Measurements from ENCODE around the gene ABL2.
"Not testable (repeated sequence)": the region's sequence is repeated elsewhere in the genome, so short reads cannot be mapped to it uniquely, and the experiment has no call there.

The ABL2 gene

DNA sequence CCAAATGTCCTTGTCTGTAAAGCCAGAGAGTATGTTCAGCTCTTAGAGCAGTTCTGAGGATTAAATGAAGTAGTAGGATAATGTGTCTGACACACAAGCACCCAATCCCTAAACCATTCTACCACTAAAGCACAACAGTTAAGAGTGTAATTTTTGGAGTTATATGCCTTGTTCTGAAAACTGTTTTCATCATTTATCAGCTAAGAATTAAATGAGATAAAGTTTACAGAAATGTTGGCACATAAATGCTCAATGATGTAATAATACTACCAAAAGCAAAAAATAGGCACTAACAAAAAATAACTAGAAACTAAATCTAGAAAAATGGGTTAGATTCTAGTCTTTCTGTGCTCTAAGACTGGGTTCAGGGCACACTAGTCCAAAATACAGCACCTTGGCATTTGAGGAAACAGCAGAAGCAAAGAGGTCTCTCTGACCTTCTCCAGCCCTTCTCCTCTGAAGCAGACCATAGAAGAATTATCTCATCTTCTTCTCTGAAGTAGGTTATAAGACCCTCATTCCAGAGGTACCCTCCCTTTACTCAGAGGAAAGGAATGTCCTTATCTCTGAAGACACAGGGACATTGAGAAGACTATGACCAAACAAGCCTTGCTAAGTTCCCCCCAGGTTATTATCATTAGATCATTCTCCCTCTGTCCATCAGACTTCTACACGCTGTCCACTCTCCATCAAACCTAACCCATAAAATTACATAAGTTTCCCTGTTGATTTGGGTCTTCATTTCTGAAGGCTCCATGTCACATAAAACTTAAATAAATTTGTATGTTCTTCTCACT is 20.6 kb downstream of the ABL2 start:
- no peak for ATAC-seq

GRCh38 chr1:179206812-179207211 is 22.7 kb downstream of the ABL2 start:
- ATAC-seq, result no peak

- peak; percentile 53 to 68 for ATAC-seq
These were observed 24.2 kb downstream of the ABL2 start for GRCh38 chr1:179205284-179205683.

DNA sequence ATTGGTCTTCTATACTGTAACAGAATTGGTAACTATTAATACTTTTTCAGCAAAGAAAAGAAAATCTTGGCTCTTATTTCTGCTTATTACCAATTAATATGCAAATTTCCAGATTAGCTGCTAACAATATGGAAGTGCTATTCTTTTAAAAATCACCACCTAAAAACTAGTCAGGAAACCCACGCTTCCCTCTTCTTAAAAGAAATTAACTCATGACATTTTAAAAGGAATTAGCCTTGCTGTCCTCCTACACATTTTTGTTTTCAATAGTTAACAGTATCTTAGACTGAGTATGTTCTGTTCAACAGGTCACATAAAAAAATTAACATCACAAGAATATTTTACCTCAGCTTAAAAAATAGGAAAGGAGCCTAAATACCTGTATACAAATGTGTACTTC is 27.3 kb downstream of the ABL2 start:
- ATAC-seq, result no peak

DNA sequence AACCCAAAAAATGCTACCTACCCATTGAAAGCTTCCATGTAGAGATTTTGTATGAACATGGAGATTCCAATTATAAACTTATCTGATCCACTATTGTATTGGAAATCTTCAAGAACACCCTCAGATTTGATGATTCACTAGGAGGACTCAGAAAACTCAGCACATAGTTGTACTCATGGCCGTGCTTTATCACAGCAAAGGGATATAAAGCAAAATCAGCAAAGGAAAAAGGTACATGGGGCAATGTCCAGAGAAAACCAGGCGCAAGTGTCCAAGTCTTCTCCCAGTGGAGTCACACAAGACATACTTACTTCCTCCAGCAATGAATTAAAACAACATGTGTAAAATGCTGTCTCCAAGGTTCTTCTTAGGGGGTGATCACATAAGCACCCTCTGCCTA is 28.9 kb downstream of the ABL2 start:
- no peak for ATAC-seq

GRCh38 chr1:179197690-179198297 is 31.7 kb downstream of the ABL2 start:
- no peak for ATAC-seq

GRCh38 chr1:179195857-179196256 is 33.6 kb downstream of the ABL2 start:
- not testable (repeated sequence) for ATAC-seq

GRCh38 chr1:179195376-179195775 is 34.1 kb downstream of the ABL2 start:
- no peak for ATAC-seq

GRCh38 chr1:179194068-179194537 is 35.4 kb downstream of the ABL2 start:
- no peak for ATAC-seq

DNA sequence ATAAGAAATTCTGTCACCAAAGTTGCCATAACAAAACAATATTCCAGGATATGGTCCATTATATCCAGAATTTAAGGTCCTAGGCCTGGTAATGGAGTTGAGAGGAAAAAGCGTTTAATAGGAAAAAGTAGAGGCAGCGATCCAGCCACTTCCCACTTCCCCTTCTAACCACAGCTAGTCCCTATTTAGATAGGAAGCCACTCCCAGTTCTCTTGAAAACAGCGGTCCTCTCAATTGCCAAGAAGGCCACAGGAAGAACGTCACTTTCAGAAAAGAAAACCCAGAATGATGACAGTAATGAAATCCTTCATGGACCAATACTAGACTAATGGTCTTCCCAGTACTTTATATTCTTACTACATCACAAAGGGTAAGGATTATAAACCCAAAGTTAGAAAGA is 38.6 kb downstream of the ABL2 start:
- no peak for ATAC-seq

DNA sequence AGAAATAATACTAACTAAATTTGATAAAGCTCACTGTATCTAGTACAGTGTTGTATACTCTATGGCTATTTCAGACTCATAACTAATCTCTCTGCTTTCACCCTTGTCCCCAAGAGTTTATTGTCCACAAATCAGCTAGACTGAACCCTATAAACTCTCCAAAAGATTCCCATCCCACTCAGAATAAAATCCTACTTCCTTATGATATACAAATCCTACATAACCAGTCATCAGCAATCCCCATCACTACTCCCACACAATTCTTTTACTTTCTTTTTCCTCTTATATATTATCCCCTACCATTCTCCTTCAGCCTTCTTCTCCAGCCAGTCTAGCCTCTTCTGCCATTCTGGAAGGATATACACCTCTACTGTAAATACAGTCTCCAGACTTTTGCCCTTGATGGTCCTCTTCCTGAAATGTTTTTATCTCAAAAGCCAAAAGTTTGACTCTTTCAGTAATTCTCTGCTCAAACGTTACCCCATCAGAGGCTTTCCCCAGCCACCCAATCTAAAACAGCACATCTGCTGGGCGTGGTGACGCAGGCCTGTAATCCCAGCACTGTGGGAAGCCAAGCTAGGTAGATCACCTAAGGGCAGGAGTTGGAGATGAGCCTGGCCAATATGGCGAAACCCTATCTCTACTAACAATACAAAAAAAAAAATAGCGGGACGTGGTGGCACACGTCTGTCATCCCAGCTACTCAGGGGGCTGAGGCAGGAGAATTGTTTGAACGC is 41.6 kb downstream of the ABL2 start:
- no peak for ATAC-seq

DNA sequence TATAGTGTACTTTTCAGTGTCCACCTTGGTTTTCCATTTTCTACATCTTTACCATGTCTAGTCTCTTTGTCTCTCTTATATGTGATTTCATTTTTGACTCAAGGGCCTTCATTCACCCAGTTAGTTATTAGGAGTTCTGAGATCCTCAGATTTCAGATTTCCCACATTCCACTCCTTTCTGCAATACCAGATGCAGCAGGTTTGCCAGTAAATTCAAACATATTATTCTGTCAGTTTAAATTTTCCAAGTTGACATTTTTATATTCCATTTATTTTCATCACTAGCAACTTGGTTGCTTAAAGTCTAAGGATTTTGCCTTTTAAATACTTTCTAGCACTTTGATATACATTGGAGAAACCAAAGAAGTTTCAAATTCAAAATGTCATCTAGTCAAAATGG is 42.4 kb downstream of the ABL2 start:
- no peak for ATAC-seq

DNA sequence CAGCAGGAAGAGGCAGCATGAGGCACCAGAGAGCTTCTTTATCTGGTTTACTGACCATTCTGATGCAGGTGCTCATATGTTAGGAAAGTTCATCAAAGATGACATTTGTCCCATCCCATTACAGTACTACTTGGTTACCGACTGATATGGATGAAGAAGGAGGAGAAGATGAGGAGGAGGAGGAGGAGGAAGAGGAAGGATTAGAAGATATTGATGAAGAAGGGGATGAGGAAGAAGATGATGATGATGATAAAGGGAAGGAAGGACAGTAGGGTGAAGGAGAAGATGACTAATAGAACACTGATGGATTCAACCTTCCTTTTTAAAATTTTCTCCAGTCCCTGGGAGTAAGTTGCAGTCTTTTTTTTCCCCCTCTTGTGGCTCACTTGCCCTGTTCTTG is 45.1 kb downstream of the ABL2 start:
- no peak for ATAC-seq

DNA sequence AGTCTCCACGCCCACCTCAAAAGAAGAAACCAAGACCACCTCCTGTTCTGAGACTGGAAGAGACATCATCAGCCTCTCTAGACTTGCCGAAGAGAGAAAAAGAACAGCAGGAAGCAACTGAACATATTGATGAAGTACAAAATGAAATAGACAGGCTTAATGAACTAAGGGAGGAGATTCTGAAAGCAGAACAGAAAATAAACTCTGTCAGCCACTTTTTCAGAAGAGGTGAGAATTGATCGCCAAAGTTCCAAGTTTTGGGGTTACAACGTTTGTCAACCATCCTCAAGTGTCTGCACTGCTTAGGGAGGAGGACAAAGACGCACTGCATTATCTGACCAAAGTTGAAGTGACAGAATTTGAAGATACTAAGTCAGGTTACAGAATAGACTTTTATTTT is 45.6 kb downstream of the ABL2 start:
- no peak for ATAC-seq

- no peak for ATAC-seq
These were observed 50.5 kb downstream of the ABL2 start for GRCh38 chr1:179178950-179179349.

- no peak for ATAC-seq
These were observed 51.3 kb downstream of the ABL2 start for GRCh38 chr1:179178183-179178582.

DNA sequence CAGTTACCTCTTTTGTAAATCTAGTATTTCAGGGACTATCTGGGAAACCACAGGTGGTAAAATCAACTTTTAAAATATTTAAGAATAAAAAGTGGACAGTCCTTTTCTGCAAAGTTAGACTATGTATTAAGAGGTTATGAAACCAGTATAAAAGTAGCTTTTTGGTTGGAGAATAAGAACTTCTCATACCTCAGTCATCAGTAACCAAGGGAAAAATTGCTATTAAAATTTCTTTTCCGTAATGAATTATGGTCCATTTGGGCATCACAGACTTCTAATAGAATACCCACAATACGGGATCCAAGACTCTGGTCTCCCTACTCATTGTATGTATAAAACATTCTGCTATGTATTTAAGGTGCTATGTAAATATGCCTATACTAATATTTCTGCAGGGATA is 51.9 kb downstream of the ABL2 start:
- ATAC-seq, result no peak

DNA sequence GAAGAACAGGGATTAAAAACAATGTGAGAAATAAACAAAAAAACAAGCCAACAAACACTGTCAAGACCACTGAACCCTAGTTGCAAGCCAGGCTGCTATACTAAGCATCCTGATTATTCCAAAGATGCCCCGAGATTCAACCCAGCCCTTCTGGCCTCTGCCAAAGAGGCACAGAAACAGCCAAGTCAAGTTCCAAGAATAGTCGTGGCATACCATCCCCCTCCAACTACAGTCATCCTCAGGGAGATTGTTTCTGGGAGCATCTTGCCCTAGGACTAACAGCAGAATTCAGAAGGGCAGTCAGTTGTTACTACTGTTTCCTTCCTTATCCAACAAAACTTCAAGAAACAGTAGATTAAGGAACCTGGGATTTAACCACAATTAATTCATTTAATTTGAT is 52.3 kb downstream of the ABL2 start:
- no peak for ATAC-seq

- no peak for ATAC-seq
These were observed 54.3 kb downstream of the ABL2 start for GRCh38 chr1:179175011-179175841.

- ATAC-seq, result not testable (repeated sequence)
These were observed 59.1 kb downstream of the ABL2 start for GRCh38 chr1:179170468-179170770.

DNA sequence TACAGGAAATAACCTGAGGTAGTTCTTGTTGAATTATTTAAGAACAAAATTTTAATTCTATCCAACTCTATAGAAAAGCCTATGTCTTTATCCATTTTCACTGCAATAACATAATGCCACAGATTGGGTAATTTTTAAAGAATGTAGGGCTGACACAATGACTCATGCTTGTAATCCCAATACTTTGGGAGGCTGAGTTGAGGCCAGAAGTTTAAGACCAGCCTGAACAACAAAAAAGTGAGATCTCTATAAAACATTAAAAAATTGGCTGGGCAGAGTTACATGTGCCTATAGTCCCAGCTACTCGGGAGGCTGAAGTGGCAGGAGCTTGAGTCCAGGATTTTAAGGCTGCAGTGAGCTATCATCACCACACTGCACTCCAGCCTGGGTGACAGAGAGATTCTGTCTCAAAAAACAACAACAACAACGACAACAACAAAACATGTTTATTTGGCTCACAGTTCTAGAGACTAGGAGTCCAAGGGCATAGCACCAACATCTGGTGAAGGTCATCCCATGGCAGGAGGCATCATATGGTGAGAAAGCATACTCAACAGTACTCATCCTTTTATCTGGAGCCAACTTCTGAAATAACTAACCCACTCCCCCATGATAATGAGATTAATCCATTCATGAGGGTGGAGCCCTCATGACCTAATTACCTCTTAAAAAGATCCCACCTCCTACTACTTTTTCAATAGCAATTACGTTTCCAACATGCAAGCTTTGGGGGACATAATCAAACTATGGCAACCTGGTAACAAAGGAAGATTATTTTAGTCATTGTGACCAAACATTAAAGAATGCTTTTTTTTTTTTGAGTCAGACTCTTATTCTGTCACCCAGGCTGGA is 59.6 kb downstream of the ABL2 start:
- ATAC-seq, result no peak

DNA sequence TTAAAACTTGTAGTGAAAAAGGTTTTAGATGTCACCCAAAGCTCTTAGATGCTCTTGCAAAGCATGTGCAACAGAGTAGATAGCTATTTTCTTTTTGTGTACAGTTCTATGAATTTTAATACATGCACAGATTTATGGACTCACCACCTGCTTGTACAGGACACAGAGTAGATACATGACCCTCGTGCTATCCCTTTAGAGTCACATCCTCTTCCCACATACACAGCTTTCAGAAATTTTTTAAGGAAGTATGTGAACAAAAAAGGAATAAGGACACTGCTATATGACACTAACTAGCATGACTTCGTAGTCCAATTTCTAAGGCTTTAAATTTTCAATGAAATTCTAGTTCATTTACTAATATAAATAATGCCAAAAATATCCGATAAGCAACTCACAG is 60.9 kb downstream of the ABL2 start:
- no peak for ATAC-seq
